ENCODE data around the gene DLG2. TPM values are rescaled to one million over a fixed set of nuclear protein-coding genes. Genes with fewer than 3 reads are reported as not detected.

The DLG2 gene
- total and polyA plus RNA-seq, 11 donors = 2.4 to 13.9 (median 7.1) TPM

- H3K27me3 ChIP-seq = no peaks in the 10 kb centered on the region
- H3K4me1 ChIP-seq = peaks cover 0 to 4% (median 0%) of the 10 kb centered on the region in 12 donors
- H3K9me3 ChIP-seq = no peaks in the 10 kb centered on the region
- no peak overlapping the region for H3K4me3 ChIP-seq
- TF ChIP-seq POLR2A (IDR thresholded peaks at IDR 0.05) = no peak
- TF ChIP-seq CTCF (IDR thresholded peaks at IDR 0.05) = no peak
- ATAC-seq (no peak), DNase-seq (no peak)
- H3K36me3 ChIP-seq = no peaks in the 10 kb centered on the region
- intact Hi-C loops (cut with DNase I) = no loop called here
- WGBS, 4 donors = 73 to 92% (median 87%) methylated on average over 1 of the region's 1 CpG
- H3K27ac ChIP-seq = no peak overlapping the region
These were observed 1952.8 kb downstream of the DLG2 start for GRCh38 chr11:83674102-83674896.

DNA sequence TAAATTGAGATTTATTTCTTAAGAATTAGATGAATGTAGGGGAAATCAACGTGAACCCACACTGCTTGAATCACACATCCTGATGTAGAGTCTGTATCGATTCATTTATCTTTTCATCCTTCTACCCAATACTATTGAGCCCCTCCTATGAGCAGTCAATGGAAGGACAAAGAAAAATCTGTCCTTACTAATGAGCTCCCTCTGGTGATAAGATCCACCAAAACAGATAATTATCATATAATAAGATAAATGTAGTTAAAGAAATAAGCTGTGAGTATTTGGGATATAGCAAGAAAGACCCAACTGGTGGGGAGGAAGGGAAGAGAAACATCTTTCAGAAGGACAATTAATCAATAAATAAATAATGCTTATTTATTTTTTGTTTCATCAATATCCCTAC lies 1955.9 kb downstream of the DLG2 start:
- H3K27ac ChIP-seq = no peak overlapping the region
- TF ChIP-seq CTCF (IDR thresholded peaks at IDR 0.05) = no peak
- no peak for TF ChIP-seq POLR2A (IDR thresholded peaks at IDR 0.05)
- no peaks in the 10 kb centered on the region for H3K27me3 ChIP-seq
- intact Hi-C loops (cut with DNase I) = no loop called here
- DNase-seq = no peak
- WGBS, 4 donors = 83 to 91% (median 88%) methylated on average over 2 of the region's 2 CpGs
- ATAC-seq = no peak
- H3K4me1 ChIP-seq = peaks cover 0 to 4% (median 0%) of the 10 kb centered on the region in 12 donors
- H3K36me3 ChIP-seq = no peaks in the 10 kb centered on the region
- H3K9me3 ChIP-seq = no peaks in the 10 kb centered on the region
- no peak overlapping the region for H3K4me3 ChIP-seq

- Histone ChIP-seq H3K9me3 (no peaks in the 10 kb centered on the region), H3K36me3 (no peaks in the 10 kb centered on the region), H3K4me1 (no peaks in the 10 kb centered on the region), H3K27me3 (no peaks in the 10 kb centered on the region), H3K27ac (no peak overlapping the region), H3K4me3 (no peak overlapping the region)
- ATAC-seq = no peak
- TF ChIP-seq POLR2A (IDR thresholded peaks at IDR 0.05) (no peak), CTCF (IDR thresholded peaks at IDR 0.05) (no peak)
- WGBS, 4 donors = 64 to 82% (median 74%) methylated on average over 4 of the region's 4 CpGs
- intact Hi-C loops (cut with DNase I) = no loop called here
- DNase-seq = no peak
These were observed 1961.0 kb downstream of the DLG2 start for GRCh38 chr11:83666149-83666548.

DNA sequence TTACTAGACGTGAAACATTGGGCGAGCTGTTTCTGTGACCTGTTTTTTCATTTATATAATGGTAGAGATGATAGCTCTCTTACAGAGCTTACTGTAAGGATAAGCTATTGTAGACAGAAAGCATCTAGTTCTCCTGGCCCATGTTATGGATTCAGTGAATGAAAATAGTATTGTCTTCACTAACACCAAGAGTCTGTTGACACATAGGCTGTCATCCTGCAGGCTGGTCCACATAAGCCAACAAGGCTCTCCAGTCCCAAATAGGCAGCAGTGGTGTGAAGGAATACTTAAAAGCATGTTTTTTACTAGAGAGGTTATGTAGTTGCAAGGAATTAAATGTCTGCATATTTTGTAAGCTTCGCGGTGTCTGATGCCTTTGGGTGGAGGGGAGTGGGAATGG lies 1963.2 kb downstream of the DLG2 start:
- 73 to 91% (median 77%) methylated on average over 4 of the region's 4 CpGs for WGBS, 4 donors
- Histone ChIP-seq H3K27me3 (no peaks in the 10 kb centered on the region), H3K4me1 (no peaks in the 10 kb centered on the region), H3K27ac (no peak overlapping the region), H3K9me3 (no peaks in the 10 kb centered on the region), H3K36me3 (no peaks in the 10 kb centered on the region), H3K4me3 (no peak overlapping the region)
- TF ChIP-seq CTCF (IDR thresholded peaks at IDR 0.05) = no peak
- TF ChIP-seq POLR2A (IDR thresholded peaks at IDR 0.05) = no peak
- ATAC-seq (peak; percentile 73 to 80 (median 77)), DNase-seq (no peak)
- intact Hi-C loops (cut with DNase I) = no loop called here
